Dermis blood vessel endothelial cell (primary cell): ENCODE results near the gene DIAPH3. TPM values are rescaled to one million over a fixed set of nuclear protein-coding genes. Genes with fewer than 3 reads are reported as not detected.

Experiments used
- total RNA-seq: library from RNA; depleted of rRNA; stranded (reverse); fragments of >200 nt; gene quantifications from 2 replicates; pipeline ENCODE4 v1.2.3, GENCODE V29; 2014

The DIAPH3 gene
- total RNA-seq, 1 donor from 2014 or later = 8.7 TPM

Other genes starting within 250 kb of the DIAPH3 start
- gene TDRD3, start 233.3 kb upstream of the DIAPH3 start, total RNA-seq = 12.5 and 17.4 TPM in 2 replicates